Measurements from ENCODE around the gene SNED1. TPM values are rescaled to one million over a fixed set of nuclear protein-coding genes. Genes with fewer than 3 reads are reported as not detected.
"Not testable (repeated sequence)": the region's sequence is repeated elsewhere in the genome, so short reads cannot be mapped to it uniquely, and the experiment has no call there.

SNED1 gene
- total RNA-seq, 1 experiment from 2014 or later: 3.2 TPM

GRCh38 chr2:241091734-241092445 is 93.5 kb downstream of the SNED1 start:
- H3K4me3 Mint-ChIP-seq: no peak overlapping the region
- no peaks in the 10 kb centered on the region for H3K27me3 Mint-ChIP-seq (ENCODE audit: low read depth)
- TF ChIP-seq, protein P1, sequence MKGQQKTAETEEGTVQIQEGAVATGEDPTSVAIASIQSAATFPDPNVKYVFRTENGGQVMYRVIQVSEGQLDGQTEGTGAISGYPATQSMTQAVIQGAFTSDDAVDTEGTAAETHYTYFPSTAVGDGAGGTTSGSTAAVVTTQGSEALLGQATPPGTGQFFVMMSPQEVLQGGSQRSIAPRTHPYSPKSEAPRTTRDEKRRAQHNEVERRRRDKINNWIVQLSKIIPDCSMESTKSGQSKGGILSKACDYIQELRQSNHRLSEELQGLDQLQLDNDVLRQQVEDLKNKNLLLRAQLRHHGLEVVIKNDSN (CRISPR knock-in tag; IDR thresholded peaks at IDR 0.05): no peak
- TF ChIP-seq, protein P2, sequence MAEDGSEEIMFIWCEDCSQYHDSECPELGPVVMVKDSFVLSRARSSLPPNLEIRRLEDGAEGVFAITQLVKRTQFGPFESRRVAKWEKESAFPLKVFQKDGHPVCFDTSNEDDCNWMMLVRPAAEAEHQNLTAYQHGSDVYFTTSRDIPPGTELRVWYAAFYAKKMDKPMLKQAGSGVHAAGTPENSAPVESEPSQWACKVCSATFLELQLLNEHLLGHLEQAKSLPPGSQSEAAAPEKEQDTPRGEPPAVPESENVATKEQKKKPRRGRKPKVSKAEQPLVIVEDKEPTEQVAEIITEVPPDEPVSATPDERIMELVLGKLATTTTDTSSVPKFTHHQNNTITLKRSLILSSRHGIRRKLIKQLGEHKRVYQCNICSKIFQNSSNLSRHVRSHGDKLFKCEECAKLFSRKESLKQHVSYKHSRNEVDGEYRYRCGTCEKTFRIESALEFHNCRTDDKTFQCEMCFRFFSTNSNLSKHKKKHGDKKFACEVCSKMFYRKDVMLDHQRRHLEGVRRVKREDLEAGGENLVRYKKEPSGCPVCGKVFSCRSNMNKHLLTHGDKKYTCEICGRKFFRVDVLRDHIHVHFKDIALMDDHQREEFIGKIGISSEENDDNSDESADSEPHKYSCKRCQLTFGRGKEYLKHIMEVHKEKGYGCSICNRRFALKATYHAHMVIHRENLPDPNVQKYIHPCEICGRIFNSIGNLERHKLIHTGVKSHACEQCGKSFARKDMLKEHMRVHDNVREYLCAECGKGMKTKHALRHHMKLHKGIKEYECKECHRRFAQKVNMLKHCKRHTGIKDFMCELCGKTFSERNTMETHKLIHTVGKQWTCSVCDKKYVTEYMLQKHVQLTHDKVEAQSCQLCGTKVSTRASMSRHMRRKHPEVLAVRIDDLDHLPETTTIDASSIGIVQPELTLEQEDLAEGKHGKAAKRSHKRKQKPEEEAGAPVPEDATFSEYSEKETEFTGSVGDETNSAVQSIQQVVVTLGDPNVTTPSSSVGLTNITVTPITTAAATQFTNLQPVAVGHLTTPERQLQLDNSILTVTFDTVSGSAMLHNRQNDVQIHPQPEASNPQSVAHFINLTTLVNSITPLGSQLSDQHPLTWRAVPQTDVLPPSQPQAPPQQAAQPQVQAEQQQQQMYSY (CRISPR knock-in tag; IDR thresholded peaks at IDR 0.05): no peak
- TF ChIP-seq SOX15 (CRISPR knock-in tag; IDR thresholded peaks at IDR 0.05): no peak
- no peaks in the 10 kb centered on the region for H3K9me3 Mint-ChIP-seq
- H3K36me3 Mint-ChIP-seq: peaks cover 22% of the 10 kb centered on the region
- CTCF ChIA-PET: interaction anchor here (1.4 to 2.0 kb wide), 2 partner anchors 13 to 178 kb away, joined by 3 to 7 read pairs; no protein-coding TSS in a partner anchor
- DNase-seq (ENCODE audit: low spot score) (no peak), ATAC-seq (no peak)
- POLR2A ChIA-PET: no interaction called here
- H3K27ac Mint-ChIP-seq: no peak overlapping the region
- H3K4me1 Mint-ChIP-seq: peaks cover 29% of the 10 kb centered on the region

- POLR2A ChIA-PET: no interaction called here
- H3K27me3 Mint-ChIP-seq (ENCODE audit: low read depth): no peaks in the 10 kb centered on the region
- ATAC-seq: no peak
- no peaks in the 10 kb centered on the region for H3K9me3 Mint-ChIP-seq
- CTCF ChIA-PET: interaction anchor here (0.9 to 1.4 kb wide), 3 partner anchors 15 to 178 kb away, joined by 3 to 5 read pairs (median 3); no protein-coding TSS in a partner anchor
- H3K4me3 Mint-ChIP-seq: no peak overlapping the region
- no peak for TF ChIP-seq SMAD3 (CRISPR knock-in tag; IDR thresholded peaks at IDR 0.05; ENCODE audit: borderline replicate concordance)
- TF ChIP-seq, protein P3, sequence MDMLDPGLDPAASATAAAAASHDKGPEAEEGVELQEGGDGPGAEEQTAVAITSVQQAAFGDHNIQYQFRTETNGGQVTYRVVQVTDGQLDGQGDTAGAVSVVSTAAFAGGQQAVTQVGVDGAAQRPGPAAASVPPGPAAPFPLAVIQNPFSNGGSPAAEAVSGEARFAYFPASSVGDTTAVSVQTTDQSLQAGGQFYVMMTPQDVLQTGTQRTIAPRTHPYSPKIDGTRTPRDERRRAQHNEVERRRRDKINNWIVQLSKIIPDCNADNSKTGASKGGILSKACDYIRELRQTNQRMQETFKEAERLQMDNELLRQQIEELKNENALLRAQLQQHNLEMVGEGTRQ (CRISPR knock-in tag; IDR thresholded peaks at IDR 0.05): no peak
- no peak for TF ChIP-seq MXD4 (CRISPR knock-in tag; IDR thresholded peaks at IDR 0.05; ENCODE audit: borderline replicate concordance)
- TF ChIP-seq FOXP1 (CRISPR knock-in tag; IDR thresholded peaks at IDR 0.05; ENCODE audit: borderline replicate concordance): no peak
- no peak for TF ChIP-seq IRF1 (CRISPR knock-in tag; IDR thresholded peaks at IDR 0.05)
- no peak for TF ChIP-seq ZNF138 (CRISPR knock-in tag; conservative IDR thresholded peaks at IDR 0.05)
- TF ChIP-seq, protein P2 (CRISPR knock-in tag; IDR thresholded peaks at IDR 0.05): no peak
- TF ChIP-seq GTF2I (CRISPR knock-in tag; conservative IDR thresholded peaks at IDR 0.05): no peak
- TF ChIP-seq ZNF232 (CRISPR knock-in tag; IDR thresholded peaks at IDR 0.05): no peak
- TF ChIP-seq ATF1 (CRISPR knock-in tag; IDR thresholded peaks at IDR 0.05): no peak
- TF ChIP-seq PRRX2 (CRISPR knock-in tag; IDR thresholded peaks at IDR 0.05): no peak
- H3K36me3 Mint-ChIP-seq: peaks cover 30% of the 10 kb centered on the region
- peak overlapping the region; percentile 57; the same call in 1 of the 2 replicates for H3K27ac Mint-ChIP-seq
- peaks cover 29% of the 10 kb centered on the region for H3K4me1 Mint-ChIP-seq
- no peak for DNase-seq (ENCODE audit: low spot score)
These were observed 94.3 kb downstream of the SNED1 start for GRCh38 chr2:241092677-241093076.

DNA sequence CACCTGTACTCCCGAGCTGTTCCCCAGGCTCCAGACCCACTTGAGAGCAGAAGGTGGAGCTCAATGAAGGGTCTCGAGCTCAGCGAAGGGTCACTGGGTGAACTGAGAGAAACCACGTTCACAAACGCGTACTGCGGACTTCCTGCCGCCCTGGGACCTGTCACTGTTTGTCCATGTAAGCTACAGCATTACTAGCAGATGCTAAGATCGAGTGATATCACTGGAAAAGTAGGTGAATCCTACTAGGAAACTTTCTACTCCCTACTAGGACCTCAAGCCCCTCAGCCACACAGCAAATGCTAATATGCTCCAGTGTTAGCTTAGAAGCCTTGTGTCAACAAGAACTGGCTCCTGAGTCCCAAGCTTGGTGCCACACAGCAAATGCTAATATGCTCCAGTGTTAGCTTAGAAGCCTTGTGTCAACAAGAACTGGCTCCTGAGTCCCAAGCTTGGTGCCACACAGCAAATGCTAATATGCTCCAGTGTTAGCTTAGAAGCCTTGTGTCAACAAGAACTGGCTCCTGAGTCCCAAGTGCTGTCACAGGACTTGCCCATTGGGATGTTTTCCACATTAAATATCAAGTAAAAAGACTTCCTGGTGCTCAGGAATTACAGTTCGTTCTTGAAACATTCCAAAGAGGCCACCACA is 94.8 kb downstream of the SNED1 start:
- H3K4me1 Mint-ChIP-seq: peaks cover 29% of the 10 kb centered on the region
- POLR2A ChIA-PET; H3K4me3 Mint-ChIP-seq; H3K27me3 Mint-ChIP-seq (ENCODE audit: low read depth); H3K9me3 Mint-ChIP-seq; DNase-seq (ENCODE audit: low spot score); ATAC-seq: not testable (repeated sequence)
- H3K36me3 Mint-ChIP-seq: peaks cover 30% of the 10 kb centered on the region
- CTCF ChIA-PET: interaction anchor here (0.9 to 1.4 kb wide), 3 partner anchors 15 to 179 kb away, joined by 3 to 5 read pairs (median 3); no protein-coding TSS in a partner anchor
- peak overlapping the region; percentile 57 for H3K27ac Mint-ChIP-seq
